GM19240 (cell line): ENCODE data around the gene DYRK2.
"Not testable (repeated sequence)": the region's sequence is repeated elsewhere in the genome, so short reads cannot be mapped to it uniquely, and the experiment has no call there.

Experiments used
- DNase-seq: peaks from one replicate; pipeline ENCODE4 v3.0.0; 2011; ENCODE audit warnings: low spot score; ENCODE audit not compliant: insufficient read length

DYRK2 gene

DNA sequence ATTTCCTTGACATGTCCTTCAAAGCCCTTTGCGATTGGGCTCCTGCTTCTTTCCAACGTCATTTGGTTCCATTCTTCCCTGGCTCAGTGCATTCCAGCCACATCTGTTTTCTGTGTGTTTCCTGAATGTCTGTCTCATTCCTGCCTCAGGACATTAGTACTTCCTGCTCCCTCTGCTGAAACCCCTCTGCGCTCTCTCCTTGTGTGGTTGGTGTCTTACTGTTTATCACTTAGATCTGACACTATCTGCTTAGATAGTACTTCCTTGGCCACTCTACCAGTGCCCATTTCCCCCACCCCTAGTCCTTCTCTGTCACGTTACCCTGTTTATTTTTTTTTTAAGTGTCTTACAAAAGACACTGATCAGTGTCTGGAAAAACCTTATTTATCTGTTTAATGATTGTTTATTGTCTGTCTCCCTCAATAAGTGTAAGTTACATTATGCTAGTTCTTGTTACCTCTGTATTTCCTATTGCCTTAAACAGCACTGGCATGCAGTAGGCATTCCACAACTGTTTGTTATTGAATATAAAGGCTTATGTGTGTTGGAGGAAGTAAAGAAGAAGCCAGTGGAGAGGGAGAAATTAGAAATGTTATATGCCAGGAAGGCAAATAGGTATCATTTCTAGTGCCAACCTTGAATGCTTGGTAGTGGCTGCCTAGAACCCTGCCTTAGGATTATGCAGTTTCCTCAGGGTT is 21.5 kb downstream of the DYRK2 start:
- DNase-seq = no peak

DNA sequence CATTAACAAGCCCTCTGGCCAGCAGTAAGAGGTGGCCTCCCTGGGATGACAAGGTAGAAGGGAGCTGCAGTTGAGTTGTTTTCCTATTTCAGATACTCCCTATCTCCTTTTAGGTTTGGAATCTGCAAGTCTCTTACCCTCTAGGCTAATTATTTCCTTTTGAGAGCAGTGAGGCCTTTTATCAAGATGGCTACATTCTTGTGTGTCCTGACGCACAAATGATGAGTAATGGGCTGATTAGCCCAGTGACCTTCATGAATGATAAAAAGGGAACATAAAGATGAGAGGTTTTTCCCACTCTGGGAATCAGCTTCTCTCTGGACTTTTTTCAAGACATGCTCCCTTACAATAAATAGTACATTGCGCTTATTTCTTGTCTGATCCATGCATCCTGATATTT is 22.9 kb downstream of the DYRK2 start:
- DNase-seq = no peak

DNA sequence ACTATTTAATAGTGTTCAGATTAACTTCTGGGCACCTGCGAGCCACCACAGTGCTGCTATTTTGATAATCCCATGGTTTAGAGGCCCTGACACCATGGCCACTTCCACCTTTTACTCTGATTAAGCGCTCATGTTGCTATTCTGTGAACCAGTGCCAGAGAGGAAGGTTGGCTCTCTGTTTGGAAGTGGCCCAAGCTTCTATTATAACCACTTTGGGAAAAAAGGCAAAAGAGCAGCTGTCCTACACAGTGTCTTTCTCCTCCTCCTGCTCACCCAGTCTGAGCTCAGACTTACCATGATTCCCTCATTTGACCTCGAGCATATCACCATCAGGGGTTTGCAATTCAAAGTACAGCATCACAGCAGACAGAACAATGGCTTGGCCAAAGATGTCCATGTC is 23.3 kb downstream of the DYRK2 start:
- no peak for DNase-seq

DNA sequence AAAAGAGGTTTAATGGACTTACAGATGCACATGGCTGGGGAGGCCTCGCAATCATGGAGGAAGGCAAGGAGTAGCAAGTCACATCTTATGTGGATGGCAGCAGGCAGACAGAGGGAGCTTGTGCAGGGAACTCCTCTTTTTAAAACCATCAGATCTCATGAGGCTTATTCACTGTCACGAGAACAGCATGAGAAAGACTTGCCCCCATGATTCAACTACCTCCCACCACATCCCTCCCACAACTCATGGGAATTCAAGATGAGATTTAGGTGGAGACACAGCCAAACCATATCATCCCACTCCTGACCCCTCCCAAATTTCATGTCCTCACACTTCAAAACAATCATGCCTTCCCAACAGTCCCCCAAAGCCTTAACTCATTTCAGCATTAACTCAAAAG is 24.0 kb downstream of the DYRK2 start:
- not testable (repeated sequence) for DNase-seq

DNA sequence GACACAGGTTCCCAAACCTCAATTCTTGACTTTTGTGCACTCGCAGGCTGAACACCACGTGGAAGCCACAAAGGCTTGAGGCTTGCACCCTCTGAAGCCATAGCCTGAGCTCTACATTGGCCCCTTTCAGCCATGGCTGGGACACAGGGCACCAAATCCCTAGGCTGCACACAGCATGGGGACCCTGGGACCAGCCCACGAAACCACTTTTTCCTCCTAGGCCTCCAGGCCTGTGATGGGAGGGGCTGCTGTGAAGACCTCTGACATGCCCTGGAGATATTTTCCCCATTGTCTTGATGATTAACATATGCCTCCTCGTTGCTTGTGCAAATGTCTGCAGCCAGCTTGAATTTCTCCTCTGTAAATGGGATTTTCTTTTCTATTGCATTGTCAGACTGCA is 25.0 kb downstream of the DYRK2 start:
- DNase-seq = not testable (repeated sequence)

DNA sequence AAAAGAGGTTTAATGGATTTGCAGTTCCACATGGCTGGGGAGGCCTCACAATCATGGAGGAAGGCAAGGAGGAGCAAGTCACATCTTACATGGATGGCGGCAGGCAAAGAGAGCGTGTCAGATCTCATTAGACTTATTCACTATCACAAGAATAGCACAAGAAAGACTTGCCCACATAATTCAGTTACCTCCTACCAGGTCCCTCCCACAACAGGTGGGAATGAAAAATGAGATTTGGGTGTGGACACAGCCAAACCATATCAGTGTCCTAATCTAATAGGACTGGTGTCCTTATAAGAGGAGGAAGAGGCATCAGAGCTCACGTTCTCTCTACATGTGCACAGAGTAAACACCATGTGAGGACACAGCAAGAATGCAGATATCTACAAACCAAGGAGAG is 25.9 kb downstream of the DYRK2 start:
- DNase-seq = no peak

DNA sequence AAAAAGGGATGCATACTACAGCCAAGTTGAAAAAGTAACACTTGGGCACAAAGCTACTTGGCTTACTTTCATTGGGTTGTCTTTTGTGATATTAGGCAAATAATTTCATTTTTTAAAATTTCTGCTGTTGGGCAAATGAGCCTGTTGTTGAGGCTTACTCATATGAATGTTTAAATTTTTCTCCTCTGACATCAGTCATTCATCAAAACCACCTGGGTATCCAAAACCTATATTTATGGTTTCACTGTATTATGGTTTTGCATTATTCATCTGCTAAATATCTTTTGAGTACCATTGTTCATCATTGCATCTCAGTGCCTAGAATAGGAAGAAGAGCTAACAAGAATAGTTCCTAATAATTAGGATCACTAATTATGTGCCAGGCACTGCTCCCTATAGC is 28.1 kb downstream of the DYRK2 start:
- DNase-seq = no peak

DNA sequence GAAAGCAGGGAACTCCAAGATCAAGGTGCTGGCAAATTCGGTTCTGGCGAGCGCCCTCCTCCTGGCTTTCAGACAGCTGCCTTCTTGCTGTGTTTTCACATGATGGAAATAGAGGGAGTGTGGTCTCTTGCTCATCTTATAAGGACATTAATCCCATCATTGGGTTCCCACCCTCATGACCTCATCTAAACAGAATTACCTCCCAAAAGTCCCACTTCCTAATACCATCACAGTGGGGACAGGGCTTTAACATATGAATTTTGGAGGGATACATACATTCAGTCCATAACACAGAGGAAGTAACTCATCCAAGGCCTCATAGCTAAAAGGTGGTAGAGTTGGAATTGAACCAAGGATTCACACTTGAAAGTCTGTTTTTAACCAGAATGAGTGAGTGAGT is 28.6 kb downstream of the DYRK2 start:
- DNase-seq = no peak

DNA sequence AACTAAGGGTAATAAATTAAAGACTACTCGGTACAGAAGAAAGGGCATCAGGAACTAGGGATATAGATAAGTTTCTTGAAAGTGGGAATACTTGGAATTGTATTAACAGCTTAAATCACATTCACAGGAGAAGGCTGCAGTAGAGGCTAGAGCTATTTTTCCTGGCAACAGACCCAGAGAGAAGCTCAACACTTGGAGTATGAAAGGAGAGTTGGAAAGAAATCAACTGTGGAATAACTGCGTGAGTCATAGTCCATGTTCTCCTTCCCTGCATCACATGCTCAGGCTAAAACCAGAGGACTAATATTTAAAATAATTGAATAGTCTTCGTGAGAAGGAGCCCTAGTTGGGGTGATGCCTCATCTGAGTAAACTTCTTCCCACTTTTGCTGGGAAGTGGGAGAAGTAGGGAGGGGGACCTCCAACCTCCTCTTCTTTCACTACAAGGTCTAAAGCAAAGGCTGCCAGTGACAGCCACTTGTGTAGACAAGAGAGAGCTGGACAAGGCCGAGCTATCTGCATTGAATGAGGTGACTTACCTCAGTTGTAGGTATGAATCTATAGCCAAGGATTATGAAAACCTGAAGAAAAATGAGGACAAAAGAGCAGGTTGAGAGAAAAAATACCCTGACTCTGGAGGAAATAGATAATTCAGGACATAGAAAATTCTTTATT is 32.7 kb downstream of the DYRK2 start:
- DNase-seq = no peak

DNA sequence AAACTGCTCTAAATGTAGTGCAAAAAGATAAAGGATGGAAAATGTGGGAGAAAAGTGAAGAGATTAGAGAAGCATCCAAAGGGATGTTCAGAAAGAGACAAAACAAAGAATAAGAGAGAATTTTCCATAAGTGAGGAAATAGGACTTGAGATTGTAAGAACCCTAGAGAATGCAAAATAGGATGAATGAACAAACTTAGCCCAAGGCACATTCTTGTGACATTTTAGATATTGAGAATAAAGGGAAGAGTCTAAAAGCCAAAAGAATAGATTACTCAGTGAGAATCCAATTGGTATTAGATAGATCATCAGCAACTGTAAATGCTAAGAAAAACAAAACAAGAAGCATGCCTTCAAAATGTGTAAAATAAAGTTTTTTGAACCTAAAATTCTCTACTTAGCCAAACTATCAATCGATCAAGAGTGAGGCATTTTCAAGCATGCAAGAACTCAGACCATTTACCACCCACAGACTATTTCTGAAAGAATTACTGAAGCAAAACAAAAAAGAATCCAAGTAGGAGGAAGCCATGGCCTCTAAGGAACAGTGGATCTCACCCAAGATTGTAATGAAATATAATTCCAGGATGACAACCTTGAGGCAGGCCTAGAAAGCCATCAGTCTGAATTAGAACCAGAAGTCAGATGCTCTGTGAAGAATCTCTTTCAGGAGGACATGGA is 33.5 kb downstream of the DYRK2 start:
- no peak for DNase-seq

DNA sequence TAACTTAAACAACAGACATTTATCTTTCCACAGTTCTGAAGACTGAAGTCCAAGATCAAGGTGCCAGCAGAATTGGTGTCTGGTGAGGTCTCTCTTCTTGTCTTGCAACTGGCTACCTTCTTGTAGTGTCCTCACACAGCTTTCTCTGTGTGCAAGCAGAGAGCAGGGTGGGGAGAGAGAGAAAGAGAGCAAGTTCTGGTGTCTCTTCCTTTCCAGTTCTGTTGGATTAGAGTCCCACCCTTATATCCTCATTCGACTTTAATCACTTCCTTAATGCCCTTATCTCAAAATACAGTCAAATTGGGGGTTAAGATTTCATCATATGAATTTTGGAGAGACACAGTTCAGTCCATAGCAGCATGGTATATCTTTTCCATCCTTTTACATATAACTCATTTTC is 40.8 kb downstream of the DYRK2 start:
- DNase-seq = no peak

DNA sequence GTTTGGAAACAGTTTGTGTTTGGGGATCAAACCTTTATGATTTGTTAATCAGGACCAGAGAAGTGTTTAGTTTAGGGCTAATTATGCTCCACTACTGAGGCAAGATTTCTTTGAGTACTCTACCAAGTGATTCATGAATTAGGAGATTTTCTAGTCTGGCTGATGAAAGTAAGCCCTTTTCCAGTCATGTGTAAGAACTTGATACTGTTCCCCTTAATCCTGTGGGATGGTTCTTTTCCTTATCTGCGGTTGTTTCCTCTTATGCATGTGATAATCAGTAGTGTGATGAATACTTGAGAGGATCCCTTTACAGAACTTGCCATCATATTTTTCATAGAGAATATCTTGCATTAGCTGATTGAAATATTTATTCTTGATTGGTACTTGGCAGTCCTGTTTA is 42.1 kb downstream of the DYRK2 start:
- no peak for DNase-seq

DNA sequence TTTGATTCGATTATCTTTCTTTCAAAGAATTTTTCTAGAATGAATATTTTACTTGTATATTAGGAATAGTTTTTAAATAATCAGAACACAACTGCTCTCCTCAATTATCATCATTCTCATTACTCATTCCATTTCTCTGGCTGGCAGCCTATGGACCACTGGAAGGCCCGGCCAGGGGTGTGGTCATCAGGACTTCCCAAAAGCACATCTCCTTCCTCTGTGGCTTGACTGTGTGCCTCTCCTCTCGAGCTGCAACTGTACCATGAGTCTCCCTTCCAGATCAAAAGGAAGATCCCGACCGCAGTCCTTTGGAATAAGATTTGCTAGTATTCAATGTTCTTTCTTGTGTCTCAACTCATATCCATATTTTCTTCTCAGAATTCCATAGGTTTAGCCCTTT is 42.7 kb downstream of the DYRK2 start:
- DNase-seq = no peak

DNA sequence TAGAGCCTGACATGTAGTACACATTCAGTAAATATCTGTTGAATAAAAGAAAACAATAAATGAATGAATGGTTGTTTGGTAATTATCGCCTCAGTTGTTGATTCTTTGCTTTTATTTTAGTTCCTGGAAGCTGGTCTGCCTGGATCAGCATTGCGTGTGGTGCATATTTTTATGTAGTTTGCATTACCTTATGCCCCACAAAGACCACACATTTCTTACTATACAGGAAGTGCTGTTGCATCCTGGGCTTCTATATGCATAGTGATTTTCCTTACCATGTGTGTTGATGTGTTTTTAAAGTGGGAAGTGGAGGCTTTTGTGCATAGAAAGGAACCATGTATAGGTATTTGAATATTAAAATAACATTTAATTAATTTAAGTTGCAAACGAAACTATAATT is 43.6 kb downstream of the DYRK2 start:
- no peak for DNase-seq

DNA sequence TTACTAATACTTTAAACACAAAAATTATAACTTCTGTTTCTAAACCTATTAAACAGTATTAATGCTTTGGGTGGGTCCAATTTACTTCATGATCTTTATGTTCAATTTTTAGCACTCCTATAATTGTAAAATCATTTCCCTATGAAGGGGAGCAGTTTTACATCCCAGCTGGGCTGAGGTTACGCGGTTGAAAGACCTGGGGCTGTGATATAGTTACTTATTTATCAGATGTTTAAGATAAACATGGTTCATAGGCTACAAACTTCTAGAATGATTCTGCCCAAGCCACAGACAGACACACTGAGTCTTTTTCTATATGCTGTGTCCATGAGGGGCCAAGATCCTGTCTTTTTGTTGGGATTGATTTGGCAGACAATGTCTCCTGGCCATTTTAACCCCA is 44.4 kb downstream of the DYRK2 start:
- no peak for DNase-seq

DNA sequence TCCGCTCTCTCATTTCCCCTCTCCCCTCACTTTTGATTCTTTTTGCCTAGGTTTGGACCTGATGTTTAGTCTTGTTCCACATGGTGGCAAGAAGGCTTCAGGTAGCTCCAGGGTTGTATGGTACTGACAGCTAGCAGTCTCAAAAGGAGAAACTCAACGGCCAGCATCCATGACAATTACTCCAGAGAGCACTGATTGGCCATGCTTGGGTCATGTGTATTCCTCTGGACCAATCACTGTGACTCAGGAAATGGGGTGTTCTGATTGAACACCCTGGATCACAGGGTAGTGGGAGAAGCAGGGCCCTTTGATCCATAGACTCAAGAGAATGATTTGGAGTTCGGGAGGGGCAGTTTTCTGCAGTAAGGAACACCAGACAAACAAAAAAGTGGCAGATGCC is 45.3 kb downstream of the DYRK2 start:
- no peak for DNase-seq

DNA sequence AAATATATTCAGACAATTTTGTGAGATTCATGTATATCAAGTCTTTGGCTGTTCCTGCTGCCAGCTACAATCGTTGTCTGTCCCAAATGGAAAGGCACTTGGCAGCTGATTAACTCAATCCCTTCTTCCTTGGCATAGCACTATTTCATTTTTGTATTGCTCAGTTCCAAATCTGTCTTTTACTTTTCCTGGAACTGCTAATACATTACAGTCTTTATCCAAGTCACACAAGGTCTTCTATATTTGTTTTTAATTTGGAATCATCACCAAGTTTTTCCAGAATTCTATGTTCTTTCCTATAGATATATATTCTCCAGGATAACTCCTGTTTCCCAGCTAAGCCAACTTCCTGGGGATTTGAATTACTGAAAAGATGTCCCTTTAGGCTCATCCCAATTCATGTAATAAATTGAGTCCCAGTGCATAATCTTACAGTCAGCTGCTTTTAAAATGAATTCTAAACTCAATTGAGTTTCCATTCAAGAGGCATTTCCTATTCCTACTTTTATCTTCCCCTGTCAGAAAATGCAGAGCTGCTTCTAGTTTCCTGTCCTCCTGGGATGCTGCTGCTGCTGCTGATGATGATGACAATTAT is 45.9 kb downstream of the DYRK2 start:
- no peak for DNase-seq

DNA sequence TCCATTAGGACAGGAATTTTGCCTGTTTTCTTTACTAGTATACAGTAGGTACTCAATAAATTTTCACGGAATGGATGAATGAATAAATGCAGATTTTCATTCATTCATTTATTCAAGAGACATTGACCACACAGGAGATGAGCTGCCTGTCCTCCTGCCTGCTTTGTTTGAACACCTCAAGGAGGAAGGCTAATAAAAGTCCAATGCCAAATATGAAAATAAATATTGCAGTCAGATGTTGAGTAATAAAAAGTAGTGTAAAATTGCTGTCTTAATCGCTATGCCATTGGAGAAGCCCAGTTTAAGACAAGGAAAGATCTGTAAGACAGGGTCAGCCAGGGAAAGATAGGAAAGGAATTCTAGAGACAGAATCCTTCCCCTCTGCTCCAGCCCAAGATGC is 47.4 kb downstream of the DYRK2 start:
- DNase-seq = no peak

DNA sequence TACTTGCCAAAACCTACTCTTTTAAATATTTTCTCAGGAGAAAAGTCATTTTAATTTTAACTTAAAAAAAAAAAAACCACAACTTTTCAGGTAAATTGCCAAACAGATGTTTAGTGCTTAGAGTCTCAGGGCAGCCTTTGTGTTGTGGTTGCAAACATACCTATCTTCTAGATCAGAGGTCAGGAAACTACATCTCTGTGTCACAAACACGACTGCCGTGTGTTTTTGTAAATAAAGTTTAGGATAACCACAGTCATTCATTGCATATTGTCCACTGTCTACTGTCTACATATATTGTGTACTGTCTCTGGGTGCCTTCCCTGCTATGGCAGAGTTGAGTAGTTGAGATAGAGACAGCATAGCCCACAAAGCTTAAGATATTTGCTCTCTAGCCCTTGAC is 48.9 kb downstream of the DYRK2 start:
- no peak for DNase-seq

DNA sequence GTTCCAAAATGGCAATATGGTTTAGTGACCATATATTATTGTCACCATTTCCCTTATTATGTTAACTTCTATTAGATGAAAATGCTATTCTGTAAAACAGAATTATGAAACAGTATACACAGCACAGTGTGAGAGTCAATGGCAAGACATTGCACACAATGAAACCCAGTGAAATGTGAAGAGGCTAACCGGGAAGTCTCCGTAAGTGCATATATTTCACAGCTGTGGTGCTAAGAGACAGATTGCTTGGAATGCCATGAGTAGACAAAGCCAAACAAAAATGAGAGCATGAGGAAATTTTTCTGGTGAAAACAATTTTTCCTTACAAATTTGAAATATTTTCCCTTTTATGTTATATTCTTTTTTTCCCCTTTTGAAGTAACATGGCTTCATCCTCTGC is 49.4 kb downstream of the DYRK2 start:
- DNase-seq = no peak

DNA sequence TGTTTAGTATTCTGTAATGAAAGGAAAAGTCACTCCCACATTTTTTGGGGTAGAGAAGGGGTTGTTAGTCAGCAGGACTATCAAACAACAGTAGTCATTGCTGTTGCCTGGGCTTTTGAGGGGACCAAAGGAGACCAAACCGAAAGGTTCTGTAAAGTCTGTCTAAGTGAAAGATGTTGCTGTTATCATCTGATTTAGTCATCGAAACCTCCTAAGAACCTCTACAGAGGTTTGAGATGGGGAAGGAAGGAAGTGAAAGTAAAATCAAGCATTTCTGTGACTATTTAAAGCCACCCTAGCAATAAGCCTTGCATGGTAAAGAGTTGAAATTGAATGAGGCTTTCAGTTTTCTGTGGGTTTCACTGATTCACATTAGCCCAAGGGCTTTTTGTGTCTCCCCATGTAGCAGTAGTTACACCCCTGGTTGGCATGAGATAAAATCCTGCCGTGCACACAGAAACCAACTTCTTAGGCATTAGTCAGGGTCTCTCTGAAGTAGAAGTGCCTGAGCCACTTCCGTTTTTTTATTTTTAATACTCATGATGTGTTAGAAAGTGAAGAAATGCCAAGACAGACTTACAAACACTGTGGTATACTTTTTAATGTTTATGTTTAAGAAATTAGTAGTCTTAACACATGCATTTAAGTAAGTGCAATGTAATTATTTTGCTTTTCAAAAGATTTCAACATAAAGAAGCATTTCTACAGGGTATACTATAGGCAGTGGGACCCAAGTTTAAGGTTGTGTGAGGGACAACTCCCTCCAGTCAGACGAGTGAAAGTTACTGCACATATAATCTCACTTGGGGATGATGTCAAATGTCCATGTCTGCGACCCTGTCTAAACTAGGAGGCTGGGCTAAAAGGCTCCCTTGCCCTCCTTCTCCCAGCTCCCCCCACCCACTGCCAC is 50.4 kb downstream of the DYRK2 start:
- peak; percentile 52 for DNase-seq
